Measurements from ENCODE around the gene PDF. TPM values are rescaled to one million over a fixed set of nuclear protein-coding genes. Genes with fewer than 3 reads are reported as not detected.
A peak's percentile ranks its signal among the peaks of the same experiment; 100 is the strongest.

Gene PDF
- total and polyA plus RNA-seq, 2 of the 13 experiments (the other 11 are each of a cell fraction or from before 2014, with no cell fraction given), result 12.4 to 48.8 TPM

DNA sequence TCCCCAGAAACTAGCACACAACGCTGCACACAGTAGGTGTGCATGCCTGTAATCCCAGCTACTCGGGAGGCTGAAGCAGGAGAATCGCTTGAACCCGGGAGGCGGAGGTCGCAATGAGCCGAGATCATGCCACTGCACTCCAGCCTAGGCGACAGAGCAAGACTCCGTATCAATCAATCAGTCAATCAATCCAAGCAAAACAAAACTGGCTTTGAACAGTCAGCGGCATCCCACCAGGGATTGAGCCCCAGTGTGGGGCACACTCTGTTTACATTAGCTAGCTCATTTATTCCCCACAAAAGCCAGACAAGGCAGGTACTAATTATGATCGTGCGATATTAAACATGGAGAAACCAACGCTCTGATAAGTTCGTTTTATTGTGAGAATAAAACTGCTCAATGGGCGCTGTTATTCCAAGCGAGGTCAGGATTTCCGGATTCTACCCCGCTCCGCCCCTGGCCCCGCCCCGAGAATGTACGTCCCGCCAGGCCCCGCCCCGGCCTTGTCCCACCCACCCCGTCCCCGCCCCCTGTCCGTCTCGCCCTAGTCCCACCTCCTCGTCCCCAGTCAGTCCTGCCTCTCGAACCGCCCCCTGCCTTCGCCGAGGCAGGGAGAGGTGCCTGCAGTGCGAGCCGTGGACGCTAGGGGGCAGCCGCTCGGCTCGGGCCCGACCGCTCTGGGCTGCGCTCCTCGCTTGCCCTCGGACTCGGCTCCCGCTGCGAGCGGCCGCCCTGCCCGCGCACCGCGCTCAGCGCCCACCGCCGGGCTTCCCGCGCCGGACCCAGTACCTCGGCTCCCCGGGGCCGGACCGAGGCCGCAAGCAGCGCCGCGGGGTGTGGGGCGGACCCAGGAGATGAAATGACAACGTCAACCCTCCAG is 19.5 kb downstream of the PDF start, which contains the start of gene VPS4A (continued):
- TF ChIP-seq, protein P1, sequence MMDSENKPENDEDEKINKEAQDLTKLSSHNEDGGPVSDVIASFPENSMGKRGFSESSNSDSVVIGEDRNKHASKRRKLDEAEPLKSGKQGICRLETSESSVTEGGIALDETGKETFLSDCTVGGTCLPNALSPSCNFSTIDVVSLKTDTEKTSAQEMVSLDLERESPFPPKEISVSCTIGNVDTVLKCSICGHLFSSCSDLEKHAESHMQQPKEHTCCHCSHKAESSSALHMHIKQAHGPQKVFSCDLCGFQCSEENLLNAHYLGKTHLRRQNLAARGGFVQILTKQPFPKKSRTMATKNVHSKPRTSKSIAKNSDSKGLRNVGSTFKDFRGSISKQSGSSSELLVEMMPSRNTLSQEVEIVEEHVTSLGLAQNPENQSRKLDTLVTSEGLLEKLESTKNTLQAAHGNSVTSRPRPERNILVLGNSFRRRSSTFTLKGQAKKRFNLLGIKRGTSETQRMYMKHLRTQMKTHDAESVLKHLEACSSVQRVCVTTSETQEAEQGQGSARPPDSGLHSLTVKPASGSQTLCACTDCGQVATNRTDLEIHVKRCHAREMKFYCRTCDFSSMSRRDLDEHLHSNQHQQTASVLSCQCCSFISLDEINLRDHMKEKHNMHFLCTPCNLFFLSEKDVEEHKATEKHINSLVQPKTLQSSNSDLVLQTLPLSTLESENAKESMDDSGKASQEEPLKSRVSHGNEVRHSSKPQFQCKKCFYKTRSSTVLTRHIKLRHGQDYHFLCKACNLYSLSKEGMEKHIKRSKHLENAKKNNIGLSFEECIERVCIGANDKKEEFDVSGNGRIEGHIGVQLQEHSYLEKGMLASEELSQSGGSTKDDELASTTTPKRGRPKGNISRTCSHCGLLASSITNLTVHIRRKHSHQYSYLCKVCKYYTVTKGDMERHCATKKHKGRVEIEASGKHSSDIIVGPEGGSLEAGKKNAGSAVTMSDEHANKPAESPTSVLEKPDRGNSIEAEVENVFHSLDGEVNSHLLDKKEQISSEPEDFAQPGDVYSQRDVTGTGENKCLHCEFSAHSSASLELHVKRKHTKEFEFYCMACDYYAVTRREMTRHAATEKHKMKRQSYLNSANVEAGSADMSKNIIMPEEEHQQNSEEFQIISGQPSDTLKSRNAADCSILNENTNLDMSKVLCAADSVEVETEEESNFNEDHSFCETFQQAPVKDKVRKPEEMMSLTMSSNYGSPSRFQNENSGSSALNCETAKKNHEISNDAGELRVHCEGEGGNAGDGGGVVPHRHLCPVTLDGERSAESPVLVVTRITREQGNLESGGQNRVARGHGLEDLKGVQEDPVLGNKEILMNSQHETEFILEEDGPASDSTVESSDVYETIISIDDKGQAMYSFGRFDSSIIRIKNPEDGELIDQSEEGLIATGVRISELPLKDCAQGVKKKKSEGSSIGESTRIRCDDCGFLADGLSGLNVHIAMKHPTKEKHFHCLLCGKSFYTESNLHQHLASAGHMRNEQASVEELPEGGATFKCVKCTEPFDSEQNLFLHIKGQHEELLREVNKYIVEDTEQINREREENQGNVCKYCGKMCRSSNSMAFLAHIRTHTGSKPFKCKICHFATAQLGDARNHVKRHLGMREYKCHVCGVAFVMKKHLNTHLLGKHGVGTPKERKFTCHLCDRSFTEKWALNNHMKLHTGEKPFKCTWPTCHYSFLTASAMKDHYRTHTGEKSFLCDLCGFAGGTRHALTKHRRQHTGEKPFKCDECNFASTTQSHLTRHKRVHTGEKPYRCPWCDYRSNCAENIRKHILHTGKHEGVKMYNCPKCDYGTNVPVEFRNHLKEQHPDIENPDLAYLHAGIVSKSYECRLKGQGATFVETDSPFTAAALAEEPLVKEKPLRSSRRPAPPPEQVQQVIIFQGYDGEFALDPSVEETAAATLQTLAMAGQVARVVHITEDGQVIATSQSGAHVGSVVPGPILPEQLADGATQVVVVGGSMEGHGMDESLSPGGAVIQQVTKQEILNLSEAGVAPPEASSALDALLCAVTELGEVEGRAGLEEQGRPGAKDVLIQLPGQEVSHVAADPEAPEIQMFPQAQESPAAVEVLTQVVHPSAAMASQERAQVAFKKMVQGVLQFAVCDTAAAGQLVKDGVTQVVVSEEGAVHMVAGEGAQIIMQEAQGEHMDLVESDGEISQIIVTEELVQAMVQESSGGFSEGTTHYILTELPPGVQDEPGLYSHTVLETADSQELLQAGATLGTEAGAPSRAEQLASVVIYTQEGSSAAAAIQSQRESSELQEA (CRISPR knock-in tag; IDR thresholded peaks at IDR 0.05; ENCODE audit: not compliant biosample characterization), result peak; percentile 52
- TF ChIP-seq, protein P2, sequence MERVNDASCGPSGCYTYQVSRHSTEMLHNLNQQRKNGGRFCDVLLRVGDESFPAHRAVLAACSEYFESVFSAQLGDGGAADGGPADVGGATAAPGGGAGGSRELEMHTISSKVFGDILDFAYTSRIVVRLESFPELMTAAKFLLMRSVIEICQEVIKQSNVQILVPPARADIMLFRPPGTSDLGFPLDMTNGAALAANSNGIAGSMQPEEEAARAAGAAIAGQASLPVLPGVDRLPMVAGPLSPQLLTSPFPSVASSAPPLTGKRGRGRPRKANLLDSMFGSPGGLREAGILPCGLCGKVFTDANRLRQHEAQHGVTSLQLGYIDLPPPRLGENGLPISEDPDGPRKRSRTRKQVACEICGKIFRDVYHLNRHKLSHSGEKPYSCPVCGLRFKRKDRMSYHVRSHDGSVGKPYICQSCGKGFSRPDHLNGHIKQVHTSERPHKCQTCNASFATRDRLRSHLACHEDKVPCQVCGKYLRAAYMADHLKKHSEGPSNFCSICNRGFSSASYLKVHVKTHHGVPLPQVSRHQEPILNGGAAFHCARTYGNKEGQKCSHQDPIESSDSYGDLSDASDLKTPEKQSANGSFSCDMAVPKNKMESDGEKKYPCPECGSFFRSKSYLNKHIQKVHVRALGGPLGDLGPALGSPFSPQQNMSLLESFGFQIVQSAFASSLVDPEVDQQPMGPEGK (CRISPR knock-in tag; IDR thresholded peaks at IDR 0.05), result peak; percentile 31; the same call in 1 of the 2 replicates
- TF ChIP-seq ZFP36L1 (CRISPR knock-in tag; IDR thresholded peaks at IDR 0.05), result no peak
- no peak for TF ChIP-seq FOXJ3 (CRISPR knock-in tag; IDR thresholded peaks at IDR 0.05; ENCODE audit: borderline replicate concordance)
- TF ChIP-seq, protein P3, sequence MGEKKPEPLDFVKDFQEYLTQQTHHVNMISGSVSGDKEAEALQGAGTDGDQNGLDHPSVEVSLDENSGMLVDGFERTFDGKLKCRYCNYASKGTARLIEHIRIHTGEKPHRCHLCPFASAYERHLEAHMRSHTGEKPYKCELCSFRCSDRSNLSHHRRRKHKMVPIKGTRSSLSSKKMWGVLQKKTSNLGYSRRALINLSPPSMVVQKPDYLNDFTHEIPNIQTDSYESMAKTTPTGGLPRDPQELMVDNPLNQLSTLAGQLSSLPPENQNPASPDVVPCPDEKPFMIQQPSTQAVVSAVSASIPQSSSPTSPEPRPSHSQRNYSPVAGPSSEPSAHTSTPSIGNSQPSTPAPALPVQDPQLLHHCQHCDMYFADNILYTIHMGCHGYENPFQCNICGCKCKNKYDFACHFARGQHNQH (CRISPR knock-in tag; IDR thresholded peaks at IDR 0.05), result peak; percentile 83
- peak; percentile 89 for TF ChIP-seq HOXA3 (CRISPR knock-in tag; IDR thresholded peaks at IDR 0.05)
- peak; percentile 59; the same call in 1 of the 2 replicates for TF ChIP-seq ZNF589 (CRISPR knock-in tag; conservative IDR thresholded peaks at IDR 0.05)
- peak; percentile 3; the same call in 1 of the 2 replicates for TF ChIP-seq HNF4A (CRISPR knock-in tag; IDR thresholded peaks at IDR 0.05)
- TF ChIP-seq HNRNPUL1 (IDR thresholded peaks at IDR 0.05; ENCODE audit: low read depth, low read length), result no peak
- peak; percentile 62; the same call in 1 of the 2 replicates for TF ChIP-seq PRMT3 (CRISPR knock-in tag; IDR thresholded peaks at IDR 0.05; ENCODE audit: borderline replicate concordance, low read depth)
- TF ChIP-seq, protein P4, sequence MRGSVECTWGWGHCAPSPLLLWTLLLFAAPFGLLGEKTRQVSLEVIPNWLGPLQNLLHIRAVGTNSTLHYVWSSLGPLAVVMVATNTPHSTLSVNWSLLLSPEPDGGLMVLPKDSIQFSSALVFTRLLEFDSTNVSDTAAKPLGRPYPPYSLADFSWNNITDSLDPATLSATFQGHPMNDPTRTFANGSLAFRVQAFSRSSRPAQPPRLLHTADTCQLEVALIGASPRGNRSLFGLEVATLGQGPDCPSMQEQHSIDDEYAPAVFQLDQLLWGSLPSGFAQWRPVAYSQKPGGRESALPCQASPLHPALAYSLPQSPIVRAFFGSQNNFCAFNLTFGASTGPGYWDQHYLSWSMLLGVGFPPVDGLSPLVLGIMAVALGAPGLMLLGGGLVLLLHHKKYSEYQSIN (CRISPR knock-in tag; IDR thresholded peaks at IDR 0.05; ENCODE audit: borderline replicate concordance), result 0 out of 2 replicates have a peak, but pooled peaks have one; percentile 40
- no peak for TF ChIP-seq ZMYM2 (CRISPR knock-in tag; IDR thresholded peaks at IDR 0.05)
